Left ventricle myocardium inferior (tissue), 1 donor: ENCODE results near the gene PARP6. TPM values are rescaled to one million over a fixed set of nuclear protein-coding genes. Genes with fewer than 3 reads are reported as not detected.

Experiments used
- DNase-seq: peaks from one replicate; pipeline ENCODE4 v3.0.0-alpha.2; 2020
- H3K27ac ChIP-seq: fragments of 200-600 bp; replicated peaks from 2 replicates; pipeline ENCODE4 v1.8.0; 2021
- H3K27me3 ChIP-seq: fragments of 200-600 bp; 2 replicates; pipeline ENCODE4 v1.8.0; 2021; ENCODE audit warnings: low read depth
- H3K36me3 ChIP-seq: fragments of 200-600 bp; 2 replicates; pipeline ENCODE4 v1.8.0; 2021
- H3K4me1 ChIP-seq: fragments of 200-600 bp; 2 replicates; pipeline ENCODE4 v1.8.0; 2021
- H3K4me3 ChIP-seq: fragments of 200-600 bp; 2 replicates; pipeline ENCODE4 v1.8.0; 2021; ENCODE audit warnings: mild to moderate bottlenecking, moderate library complexity
- H3K9me3 ChIP-seq: fragments of 200-600 bp; replicated peaks from 2 replicates; pipeline ENCODE4 v1.8.0; 2021
- CTCF ChIP-seq: fragments of 200-600 bp; IDR thresholded peaks from 2 replicates; pipeline ENCODE4 v1.8.0; 2021; ENCODE audit warnings: antibody characterized with exemption, mild to moderate bottlenecking, borderline replicate concordance
- intact Hi-C: fragments of 100-400 bp; cut with micrococcal nuclease; formaldehyde crosslinking; loops from one replicate; pipeline ENCODE4 v1.11.0; 2022
- total RNA-seq: library from RNA; stranded (reverse); fragmentation: NEBNext Ultra II Directional; extraction: Animal tissue kit (Norgen Biotek cat#: 25700); gene quantifications from one replicate; pipeline ENCODE4 v1.2.1, GENCODE V29; 2021
- donor health status: DM: no; HTN: yes; CAD: no; lungs with severe emphysema.

PARP6 gene
- total RNA-seq, 1 donor from 2014 or later, result 43.6 TPM

- TF ChIP-seq CTCF, result no peak
- Histone ChIP-seq H3K4me1 (peaks cover 36% of the 10 kb centered on the region), H3K4me3 (no peak overlapping the region), H3K9me3 (no peaks in the 10 kb centered on the region), H3K27me3 (no peaks in the 10 kb centered on the region), H3K36me3 (peaks cover 38% of the 10 kb centered on the region), H3K27ac (no peak overlapping the region)
- intact Hi-C loops, result no loop called here
- no peak for DNase-seq
These were observed 2.6 kb downstream of the PARP6 start for GRCh38 chr15:72269739-72270138.

- peaks cover 6% of the 10 kb centered on the region for H3K4me1 ChIP-seq
- H3K27ac ChIP-seq, result no peak overlapping the region
- no peaks in the 10 kb centered on the region for H3K9me3 ChIP-seq
- H3K36me3 ChIP-seq, result peaks cover 85% of the 10 kb centered on the region
- intact Hi-C loops, result no loop called here
- no peaks in the 10 kb centered on the region for H3K27me3 ChIP-seq
- no peak for TF ChIP-seq CTCF
- DNase-seq, result no peak
- no peak overlapping the region for H3K4me3 ChIP-seq
These were observed 7.3 kb downstream of the PARP6 start for GRCh38 chr15:72265031-72265430.

GRCh38 chr15:72252663-72253299 is 19.6 kb downstream of the PARP6 start:
- intact Hi-C loops, result no loop called here
- no peaks in the 10 kb centered on the region for H3K9me3 ChIP-seq
- H3K27ac ChIP-seq, result no peak overlapping the region
- DNase-seq, result no peak
- no peak for TF ChIP-seq CTCF
- no peaks in the 10 kb centered on the region for H3K4me1 ChIP-seq
- H3K4me3 ChIP-seq, result no peak overlapping the region
- H3K27me3 ChIP-seq, result no peaks in the 10 kb centered on the region
- H3K36me3 ChIP-seq, result peaks cover 100% of the 10 kb centered on the region

- DNase-seq, result no peak
- H3K4me1 ChIP-seq, result no peaks in the 10 kb centered on the region
- no peak overlapping the region for H3K27ac ChIP-seq
- no peak overlapping the region for H3K4me3 ChIP-seq
- H3K9me3 ChIP-seq, result no peaks in the 10 kb centered on the region
- H3K27me3 ChIP-seq, result no peaks in the 10 kb centered on the region
- peaks cover 88% of the 10 kb centered on the region for H3K36me3 ChIP-seq
- no peak for TF ChIP-seq CTCF
- intact Hi-C loops, result no loop called here
These were observed 23.1 kb downstream of the PARP6 start for GRCh38 chr15:72249142-72249810.

- Histone ChIP-seq H3K36me3 (peaks cover 85% of the 10 kb centered on the region), H3K9me3 (no peaks in the 10 kb centered on the region), H3K27ac (no peak overlapping the region)
These were observed 23.8 kb downstream of the PARP6 start for GRCh38 chr15:72248514-72248913.

More at GRCh38 chr15:72248514-72248913, 23.8 kb downstream of the PARP6 start:
- TF ChIP-seq CTCF, result no peak
- Histone ChIP-seq H3K4me3 (no peak overlapping the region), H3K27me3 (no peaks in the 10 kb centered on the region), H3K4me1 (no peaks in the 10 kb centered on the region)
- intact Hi-C loops, result no loop called here
- no peak for DNase-seq
